Suppressor macrophage (primary cell): ENCODE data around the gene IRF2BP1.
"Not testable (repeated sequence)": the region's sequence is repeated elsewhere in the genome, so short reads cannot be mapped to it uniquely, and the experiment has no call there.

Source experiments
- DNase-seq, 4 experiments: peaks; one replicate each; pipeline ENCODE4 v3.0.0-alpha.2; 2020 to 2022

Gene IRF2BP1

GRCh38 chr19:45901912-45902650 is 16.1 kb upstream of the IRF2BP1 start, which contains the start of gene MYPOP:
TSS of gene MYPOP (minus strand) at chr19:45902613. CDS start at chr19:45901773, 840 bp downstream.
- DNase-seq: peak in 2 of 4 experiments; percentile 13 to 18

GRCh38 chr19:45901432-45901911 is 15.5 kb upstream of the IRF2BP1 start:
- DNase-seq: peak; percentile 31 to 78 (median 58)

GRCh38 chr19:45900738-45901431 is 14.9 kb upstream of the IRF2BP1 start:
- DNase-seq: no peak

GRCh38 chr19:45899919-45900589 is 14.1 kb upstream of the IRF2BP1 start:
- no peak for DNase-seq

- DNase-seq: no peak
These were observed 13.3 kb upstream of the IRF2BP1 start for GRCh38 chr19:45899253-45899652.

GRCh38 chr19:45897261-45897812 is 11.4 kb upstream of the IRF2BP1 start:
- DNase-seq: peak; percentile 16 to 52 (median 30)

GRCh38 chr19:45895983-45896599 is 10.2 kb upstream of the IRF2BP1 start:
- not testable (repeated sequence) for DNase-seq

- DNase-seq: no peak
These were observed 9.6 kb upstream of the IRF2BP1 start for GRCh38 chr19:45895519-45895972.

GRCh38 chr19:45890877-45891276 is 4.9 kb upstream of the IRF2BP1 start:
- no peak for DNase-seq

- no peak for DNase-seq
These were observed 3.4 kb upstream of the IRF2BP1 start for GRCh38 chr19:45889210-45889885.

GRCh38 chr19:45887200-45887710 is 1.3 kb upstream of the IRF2BP1 start:
- DNase-seq: no peak

GRCh38 chr19:45886427-45887199 is 672 bp upstream of the IRF2BP1 start:
- peak; percentile 94 to 96 (median 95) for DNase-seq

- no peak for DNase-seq
These were observed 1.0 kb downstream of the IRF2BP1 start for GRCh38 chr19:45884682-45885555.

GRCh38 chr19:45883881-45884681 is 1.9 kb downstream of the IRF2BP1 start:
- DNase-seq: no peak

- no peak for DNase-seq
These were observed 2.4 kb downstream of the IRF2BP1 start for GRCh38 chr19:45883586-45883880.

- DNase-seq: peak; percentile 85 to 93 (median 90)
These were observed 3.0 kb downstream of the IRF2BP1 start for GRCh38 chr19:45882652-45883585.

- DNase-seq: no peak
These were observed 3.9 kb downstream of the IRF2BP1 start for GRCh38 chr19:45881909-45882528.
